ENCODE data around the gene CAPN5. TPM values are rescaled to one million over a fixed set of nuclear protein-coding genes. Genes with fewer than 3 reads are reported as not detected.

The CAPN5 gene
- total and polyA plus RNA-seq, 2 of the 13 experiments (the other 11 are each of a cell fraction or from before 2014, with no cell fraction given) = 0.27 to 1.2 TPM

- TF ChIP-seq, protein P1, sequence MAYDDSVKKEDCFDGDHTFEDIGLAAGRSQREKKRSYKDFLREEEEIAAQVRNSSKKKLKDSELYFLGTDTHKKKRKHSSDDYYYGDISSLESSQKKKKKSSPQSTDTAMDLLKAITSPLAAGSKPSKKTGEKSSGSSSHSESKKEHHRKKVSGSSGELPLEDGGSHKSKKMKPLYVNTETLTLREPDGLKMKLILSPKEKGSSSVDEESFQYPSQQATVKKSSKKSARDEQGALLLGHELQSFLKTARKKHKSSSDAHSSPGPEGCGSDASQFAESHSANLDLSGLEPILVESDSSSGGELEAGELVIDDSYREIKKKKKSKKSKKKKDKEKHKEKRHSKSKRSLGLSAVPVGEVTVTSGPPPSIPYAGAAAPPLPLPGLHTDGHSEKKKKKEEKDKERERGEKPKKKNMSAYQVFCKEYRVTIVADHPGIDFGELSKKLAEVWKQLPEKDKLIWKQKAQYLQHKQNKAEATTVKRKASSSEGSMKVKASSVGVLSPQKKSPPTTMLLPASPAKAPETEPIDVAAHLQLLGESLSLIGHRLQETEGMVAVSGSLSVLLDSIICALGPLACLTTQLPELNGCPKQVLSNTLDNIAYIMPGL (CRISPR knock-in tag; IDR thresholded peaks at IDR 0.05; ENCODE audit: borderline replicate concordance in 1 of 2, low read depth in 1 of 2) = peak in 1 of 2 experiments; percentile 32; a peak in 1 of 4 replicates
- TF ChIP-seq HMG20B (CRISPR knock-in tag; conservative IDR thresholded peaks at IDR 0.05) (no peak), XRCC5 (optimal IDR thresholded peaks at IDR 0.05; ENCODE audit: low read length) (peak; percentile 28), NR2F1 (CRISPR knock-in tag; IDR thresholded peaks at IDR 0.05) (peak; percentile 36 to 84; a peak in 3 of 4 replicates), ZNF605 (CRISPR knock-in tag; IDR thresholded peaks at IDR 0.05) (no peak), SMC3 (IDR thresholded peaks at IDR 0.05; ENCODE audit: low read length) (peak; percentile 66), ZFX (CRISPR knock-in tag; IDR thresholded peaks at IDR 0.05; ENCODE audit: low read depth) (peak; percentile 44; the same call in 1 of the 2 replicates), IRF2 (CRISPR knock-in tag; IDR thresholded peaks at IDR 0.05) (no peak), NR2C2 (CRISPR knock-in tag; IDR thresholded peaks at IDR 0.05; ENCODE audit: borderline replicate concordance) (peak; percentile 42; the same call in 1 of the 2 replicates)
Observed at GRCh38 chr11:77113382-77114088, 46.8 kb downstream of the CAPN5 start (continued).

DNA sequence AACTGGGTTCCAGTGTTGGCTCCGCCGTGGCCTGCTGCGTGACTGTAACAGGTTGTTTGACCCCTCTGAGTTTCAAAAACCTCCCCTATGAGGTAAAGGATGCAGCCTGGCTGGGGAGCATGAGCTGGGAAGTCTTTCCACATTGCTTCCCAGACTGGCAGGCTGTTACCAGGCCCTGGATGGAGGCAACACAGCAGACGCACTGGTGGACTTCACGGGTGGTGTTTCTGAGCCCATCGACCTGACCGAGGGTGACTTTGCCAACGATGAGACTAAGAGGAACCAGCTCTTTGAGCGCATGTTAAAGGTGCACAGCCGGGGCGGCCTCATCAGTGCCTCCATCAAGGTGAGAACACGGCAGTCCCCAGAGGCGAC, 47.3 kb downstream of the CAPN5 start:
- H3K27ac ChIP-seq (ENCODE audit: extremely low read length, insufficient read depth, low read length) = no peak overlapping the region
- no peak overlapping the region for H2AFZ ChIP-seq (ENCODE audit: low read length)
- no peak overlapping the region for H3K4me3 ChIP-seq (replicated peaks in 1 of 3; ENCODE audit: insufficient read depth in 1 of 3, low read depth in 2 of 3, low read length in 3 of 3)
- no peak overlapping the region for H3K4me2 ChIP-seq (ENCODE audit: low read depth, low read length)
- H3K79me2 ChIP-seq (ENCODE audit: insufficient read depth, low read length) = no peaks in the 10 kb centered on the region
- H3K27me3 ChIP-seq (ENCODE audit: control insufficient read depth in 1 of 2, insufficient read depth in 2 of 2, low read length in 2 of 2) = peaks cover 0 to 4% of the 10 kb centered on the region in 2 experiments; a peak in 1 of 5 replicates
- peaks cover 10% of the 10 kb centered on the region for H3K4me1 ChIP-seq (ENCODE audit: insufficient read depth, low read length)
- CTCF ChIA-PET (ENCODE audit: low intra/inter-chr PET ratio, low total read pairs) = interaction anchor here (1.1 to 2.3 kb wide), 3 partner anchors 13 to 68 kb away, joined by 3 to 19 read pairs (median 5); no protein-coding TSS in a partner anchor
- POLR2A ChIA-PET = no interaction called here
- H3K9ac ChIP-seq (ENCODE audit: insufficient read depth, low read depth, low read length) = no peak overlapping the region
- H4K20me1 ChIP-seq (ENCODE audit: insufficient read depth, low read length) = no peaks in the 10 kb centered on the region
- no peak for DNase-seq (ENCODE audit: low spot score)
- ATAC-seq = no peak
- no peaks in the 10 kb centered on the region for H3K36me3 ChIP-seq (replicated peaks in 1 of 2; ENCODE audit: control insufficient read depth in 1 of 2, insufficient read depth in 2 of 2, low read length in 2 of 2)
- no peaks in the 10 kb centered on the region for H3K9me3 ChIP-seq (ENCODE audit: low read length)
- no peak for FAIRE-seq
- in situ Hi-C loops (cut with HindIII; ENCODE audit: extremely low pct_ligation_motif_present, low pct_unique_long_range_greater_than_20kb) (no loop called here), intact Hi-C loops (cut with micrococcal nuclease; ENCODE audit: unreplicated experiment) (no loop called here)
- 68% methylated on average over 8 of the region's 13 CpGs for WGBS (ENCODE audit: low lambda C conversion rate)
- BruUV-seq (replicated peaks) = no TSS peak
- TF ChIP-seq RFX5 (IDR thresholded peaks at IDR 0.05; ENCODE audit: low read depth, low read length) (no peak), HES4 (CRISPR knock-in tag; IDR thresholded peaks at IDR 0.05; ENCODE audit: borderline replicate concordance) (no peak), ZSCAN29 (CRISPR knock-in tag; conservative IDR thresholded peaks at IDR 0.05) (no peak), KLF6 (CRISPR knock-in tag; IDR thresholded peaks at IDR 0.05) (no peak), ZNF563 (CRISPR knock-in tag; IDR thresholded peaks at IDR 0.05) (no peak), ZBTB7B (CRISPR knock-in tag; IDR thresholded peaks at IDR 0.05) (no peak), ZNF749 (CRISPR knock-in tag; IDR thresholded peaks at IDR 0.05; ENCODE audit: borderline replicate concordance) (no peak)
- TF ChIP-seq, protein P2, sequence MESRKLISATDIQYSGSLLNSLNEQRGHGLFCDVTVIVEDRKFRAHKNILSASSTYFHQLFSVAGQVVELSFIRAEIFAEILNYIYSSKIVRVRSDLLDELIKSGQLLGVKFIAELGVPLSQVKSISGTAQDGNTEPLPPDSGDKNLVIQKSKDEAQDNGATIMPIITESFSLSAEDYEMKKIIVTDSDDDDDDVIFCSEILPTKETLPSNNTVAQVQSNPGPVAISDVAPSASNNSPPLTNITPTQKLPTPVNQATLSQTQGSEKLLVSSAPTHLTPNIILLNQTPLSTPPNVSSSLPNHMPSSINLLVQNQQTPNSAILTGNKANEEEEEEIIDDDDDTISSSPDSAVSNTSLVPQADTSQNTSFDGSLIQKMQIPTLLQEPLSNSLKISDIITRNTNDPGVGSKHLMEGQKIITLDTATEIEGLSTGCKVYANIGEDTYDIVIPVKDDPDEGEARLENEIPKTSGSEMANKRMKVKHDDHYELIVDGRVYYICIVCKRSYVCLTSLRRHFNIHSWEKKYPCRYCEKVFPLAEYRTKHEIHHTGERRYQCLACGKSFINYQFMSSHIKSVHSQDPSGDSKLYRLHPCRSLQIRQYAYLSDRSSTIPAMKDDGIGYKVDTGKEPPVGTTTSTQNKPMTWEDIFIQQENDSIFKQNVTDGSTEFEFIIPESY (CRISPR knock-in tag; IDR thresholded peaks at IDR 0.05) = no peak

Measured in HepG2 (cell line).